ENCODE results near the gene ZNF782. TPM values are rescaled to one million over a fixed set of nuclear protein-coding genes. Genes with fewer than 3 reads are reported as not detected.
"Not testable (repeated sequence)": the region's sequence is repeated elsewhere in the genome, so short reads cannot be mapped to it uniquely, and the experiment has no call there.

Gene ZNF782
- polyA plus RNA-seq, 2 donors = 0.92 to 1.1 TPM

DNA sequence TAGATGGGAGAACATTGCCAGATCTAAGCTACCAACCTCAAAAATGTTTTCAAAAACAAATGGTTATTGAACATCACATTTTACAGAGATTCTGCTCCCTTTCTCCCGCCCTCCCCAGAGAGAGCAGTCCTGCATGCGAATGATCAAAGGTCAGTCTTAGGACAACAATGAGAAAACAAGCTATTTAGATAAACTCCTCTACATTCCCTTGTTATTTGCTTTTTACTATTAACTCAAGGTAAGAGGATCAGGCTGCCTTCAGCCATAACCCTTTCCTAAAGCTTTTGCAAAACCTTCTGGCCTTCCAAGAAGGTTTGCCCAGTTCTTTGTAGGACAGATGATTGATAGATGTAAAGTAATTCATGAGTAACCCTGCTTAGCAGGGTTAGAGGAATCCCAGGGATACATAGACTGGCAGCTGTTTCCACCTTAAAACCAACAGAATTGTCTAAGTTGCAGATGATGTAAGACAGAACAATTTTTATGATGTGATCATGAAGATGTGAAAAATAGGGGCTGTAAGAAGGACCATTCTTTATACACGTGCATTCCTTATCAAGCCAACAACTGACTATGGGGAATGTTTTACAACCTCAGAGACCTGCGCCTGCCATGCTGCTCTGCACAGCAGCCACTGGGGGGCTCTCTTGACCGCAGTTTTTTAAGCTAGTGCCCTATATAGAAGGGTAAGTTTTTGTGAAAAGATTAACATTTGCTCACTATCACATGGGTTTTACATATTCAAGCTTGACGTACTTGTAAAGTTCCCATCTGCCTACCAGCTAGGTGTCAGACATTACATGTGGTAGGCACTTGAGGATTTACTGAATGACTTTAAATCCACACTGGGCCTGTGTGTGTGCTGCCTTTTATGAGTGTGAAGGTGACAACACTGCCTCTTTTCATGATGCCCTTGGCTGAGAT, 2.3 kb upstream of the ZNF782 start:
- Histone ChIP-seq H3K4me1 (ENCODE audit: control insufficient read depth in 2 of 2, insufficient read depth in 2 of 2, low read length in 1 of 2) (peaks cover 5 to 11% of the 10 kb centered on the region in 2 donors), H3K27me3 (ENCODE audit: control insufficient read depth in 1 of 2, insufficient read depth in 2 of 2, low read length in 2 of 2) (no peaks in the 10 kb centered on the region), H3K36me3 (ENCODE audit: control insufficient read depth in 2 of 2, insufficient read depth in 2 of 2, low read length in 1 of 2) (no peaks in the 10 kb centered on the region), H3K4me3 (ENCODE audit: low read depth in 1 of 2, low read length in 2 of 2) (no peak overlapping the region), H3K9me3 (ENCODE audit: control insufficient read depth in 2 of 2, insufficient read depth in 1 of 2, low read depth in 1 of 2, low read length in 1 of 2) (no peaks in the 10 kb centered on the region), H3K27ac (ENCODE audit: low read depth in 2 of 2, low read length in 1 of 2) (no peak overlapping the region)
- 12 to 16% methylated on average over 6 of the region's 6 CpGs for WGBS, 2 donors

- Histone ChIP-seq H3K27me3 (ENCODE audit: control insufficient read depth in 1 of 2, insufficient read depth in 2 of 2, low read length in 2 of 2) (no peaks in the 10 kb centered on the region), H3K4me1 (ENCODE audit: control insufficient read depth in 2 of 2, insufficient read depth in 2 of 2, low read length in 1 of 2) (peaks cover 5 to 7% of the 10 kb centered on the region in 2 donors), H3K36me3 (ENCODE audit: control insufficient read depth in 2 of 2, insufficient read depth in 2 of 2, low read length in 1 of 2) (no peaks in the 10 kb centered on the region), H3K9me3 (ENCODE audit: control insufficient read depth in 2 of 2, insufficient read depth in 1 of 2, low read depth in 1 of 2, low read length in 1 of 2) (no peaks in the 10 kb centered on the region), H3K4me3 (ENCODE audit: low read depth in 1 of 2, low read length in 2 of 2) (peak overlapping the region; percentile 78 to 83), H3K27ac (ENCODE audit: low read depth in 2 of 2, low read length in 1 of 2) (no peak overlapping the region)
- WGBS, 2 donors = 19 to 22% methylated on average over 16 of the region's 16 CpGs
Measured at GRCh38 chr9:96854651-96855273, 448 bp upstream of the ZNF782 start.

- H3K9me3 ChIP-seq (ENCODE audit: control insufficient read depth in 2 of 2, insufficient read depth in 1 of 2, low read depth in 1 of 2, low read length in 1 of 2) = peaks cover 0 to 3% of the 10 kb centered on the region in 2 donors
- no peaks in the 10 kb centered on the region for H3K36me3 ChIP-seq (ENCODE audit: control insufficient read depth in 2 of 2, insufficient read depth in 2 of 2, low read length in 1 of 2)
- H3K4me3 ChIP-seq (ENCODE audit: low read depth in 1 of 2, low read length in 2 of 2) = no peak overlapping the region
- H3K27ac ChIP-seq (ENCODE audit: low read depth in 2 of 2, low read length in 1 of 2) = no peak overlapping the region
- peaks cover 5 to 7% of the 10 kb centered on the region in 2 donors for H3K4me1 ChIP-seq (ENCODE audit: control insufficient read depth in 2 of 2, insufficient read depth in 2 of 2, low read length in 1 of 2)
- WGBS, 2 donors = 42 to 61% methylated on average over 4 of the region's 4 CpGs
- H3K27me3 ChIP-seq (ENCODE audit: control insufficient read depth in 1 of 2, insufficient read depth in 2 of 2, low read length in 2 of 2) = no peaks in the 10 kb centered on the region
Measured at GRCh38 chr9:96852676-96853075, 1.6 kb downstream of the ZNF782 start.

- H3K9me3 ChIP-seq (ENCODE audit: control insufficient read depth in 2 of 2, insufficient read depth in 1 of 2, low read depth in 1 of 2, low read length in 1 of 2) = peaks cover 3% of the 10 kb centered on the region in 2 donors
- H3K27me3 ChIP-seq (ENCODE audit: control insufficient read depth in 1 of 2, insufficient read depth in 2 of 2, low read length in 2 of 2) = no peaks in the 10 kb centered on the region
- no peaks in the 10 kb centered on the region for H3K4me1 ChIP-seq (ENCODE audit: control insufficient read depth in 2 of 2, insufficient read depth in 2 of 2, low read length in 1 of 2)
- no peak overlapping the region for H3K27ac ChIP-seq (ENCODE audit: low read depth in 2 of 2, low read length in 1 of 2)
- WGBS, 2 donors = 72 to 89% methylated on average over 2 of the region's 2 CpGs
- no peak overlapping the region for H3K4me3 ChIP-seq (ENCODE audit: low read depth in 1 of 2, low read length in 2 of 2)
- peaks cover 0 to 3% of the 10 kb centered on the region in 2 donors for H3K36me3 ChIP-seq (ENCODE audit: control insufficient read depth in 2 of 2, insufficient read depth in 2 of 2, low read length in 1 of 2)
Measured at GRCh38 chr9:96844040-96844439, 10.3 kb downstream of the ZNF782 start.

DNA sequence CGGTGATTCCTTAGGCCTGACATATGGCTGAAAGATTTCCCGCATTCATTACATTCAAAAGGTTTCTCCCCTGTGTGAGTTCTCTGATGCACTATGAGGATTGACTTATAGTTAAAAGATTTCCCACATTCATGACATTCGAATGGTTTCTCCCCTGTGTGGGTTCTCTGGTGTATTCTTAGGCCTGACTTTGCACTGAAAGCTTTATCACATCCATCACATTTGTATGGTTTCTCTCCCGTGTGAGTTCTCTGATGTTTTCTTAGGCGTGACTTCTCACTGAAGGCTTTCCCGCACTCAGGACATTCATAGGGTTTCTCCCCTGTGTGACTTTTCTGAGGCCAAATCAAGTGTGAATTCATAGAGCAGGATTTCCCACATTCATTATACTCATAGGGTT, 35.8 kb downstream of the ZNF782 start:
- 98 to 99% methylated on average over 6 of the region's 6 CpGs for WGBS, 2 donors
- Histone ChIP-seq H3K36me3 (ENCODE audit: control insufficient read depth in 2 of 2, insufficient read depth in 2 of 2, low read length in 1 of 2) (peaks cover 2 to 9% of the 10 kb centered on the region in 2 donors), H3K4me3 (ENCODE audit: low read depth in 1 of 2, low read length in 2 of 2) (no peak overlapping the region), H3K27me3 (ENCODE audit: control insufficient read depth in 1 of 2, insufficient read depth in 2 of 2, low read length in 2 of 2) (no peaks in the 10 kb centered on the region), H3K27ac (ENCODE audit: low read depth in 2 of 2, low read length in 1 of 2) (no peak overlapping the region), H3K4me1 (ENCODE audit: control insufficient read depth in 2 of 2, insufficient read depth in 2 of 2, low read length in 1 of 2) (no peaks in the 10 kb centered on the region), H3K9me3 (ENCODE audit: control insufficient read depth in 2 of 2, insufficient read depth in 1 of 2, low read depth in 1 of 2, low read length in 1 of 2) (peaks cover 12 to 14% of the 10 kb centered on the region in 2 donors)

- peaks cover 2 to 6% of the 10 kb centered on the region in 2 donors for H3K36me3 ChIP-seq (ENCODE audit: control insufficient read depth in 2 of 2, insufficient read depth in 2 of 2, low read length in 1 of 2)
Measured at GRCh38 chr9:96817973-96818372, 36.3 kb downstream of the ZNF782 start.

GRCh38 chr9:96813607-96814006, 40.7 kb downstream of the ZNF782 start:
- Histone ChIP-seq H3K27me3 (ENCODE audit: control insufficient read depth in 1 of 2, insufficient read depth in 2 of 2, low read length in 2 of 2) (no peaks in the 10 kb centered on the region), H3K9me3 (ENCODE audit: control insufficient read depth in 2 of 2, insufficient read depth in 1 of 2, low read depth in 1 of 2, low read length in 1 of 2) (peaks cover 20% of the 10 kb centered on the region in 2 donors), H3K27ac (ENCODE audit: low read depth in 2 of 2, low read length in 1 of 2) (no peak overlapping the region), H3K4me3 (ENCODE audit: low read depth in 1 of 2, low read length in 2 of 2) (no peak overlapping the region), H3K36me3 (ENCODE audit: control insufficient read depth in 2 of 2, insufficient read depth in 2 of 2, low read length in 1 of 2) (peaks cover 0 to 4% of the 10 kb centered on the region in 2 donors), H3K4me1 (ENCODE audit: control insufficient read depth in 2 of 2, insufficient read depth in 2 of 2, low read length in 1 of 2) (no peaks in the 10 kb centered on the region)
- 95 to 100% methylated on average over 1 of the region's 1 CpG for WGBS, 2 donors

More at GRCh38 chr9:96817973-96818372, 36.3 kb downstream of the ZNF782 start:
- no peak overlapping the region for H3K27ac ChIP-seq (ENCODE audit: low read depth in 2 of 2, low read length in 1 of 2)
- no peaks in the 10 kb centered on the region for H3K4me1 ChIP-seq (ENCODE audit: control insufficient read depth in 2 of 2, insufficient read depth in 2 of 2, low read length in 1 of 2)
- H3K9me3 ChIP-seq (ENCODE audit: control insufficient read depth in 2 of 2, insufficient read depth in 1 of 2, low read depth in 1 of 2, low read length in 1 of 2) = peaks cover 12 to 14% of the 10 kb centered on the region in 2 donors
- 97 to 98% methylated on average over 2 of the region's 2 CpGs for WGBS, 2 donors
- no peaks in the 10 kb centered on the region for H3K27me3 ChIP-seq (ENCODE audit: control insufficient read depth in 1 of 2, insufficient read depth in 2 of 2, low read length in 2 of 2)
- H3K4me3 ChIP-seq (ENCODE audit: low read depth in 1 of 2, low read length in 2 of 2) = no peak overlapping the region

- not testable (repeated sequence) for H3K27ac ChIP-seq (ENCODE audit: low read depth in 2 of 2, low read length in 1 of 2); H3K4me3 ChIP-seq (ENCODE audit: low read depth in 1 of 2, low read length in 2 of 2); H3K4me1 ChIP-seq (ENCODE audit: control insufficient read depth in 2 of 2, insufficient read depth in 2 of 2, low read length in 1 of 2); H3K27me3 ChIP-seq (ENCODE audit: control insufficient read depth in 1 of 2, insufficient read depth in 2 of 2, low read length in 2 of 2)
- H3K36me3 ChIP-seq (ENCODE audit: control insufficient read depth in 2 of 2, insufficient read depth in 2 of 2, low read length in 1 of 2) = peaks cover 4 to 13% of the 10 kb centered on the region in 2 donors
- H3K9me3 ChIP-seq (ENCODE audit: control insufficient read depth in 2 of 2, insufficient read depth in 1 of 2, low read depth in 1 of 2, low read length in 1 of 2) = peaks cover 6 to 22% of the 10 kb centered on the region in 2 donors
- no CpG with 5 or more reads among the region's 2 CpGs for WGBS, 2 donors
Measured at GRCh38 chr9:96798959-96799358, 55.4 kb downstream of the ZNF782 start.

GRCh38 chr9:96784021-96784420, 70.3 kb downstream of the ZNF782 start:
- peaks cover 0 to 4% of the 10 kb centered on the region in 2 donors for H3K9me3 ChIP-seq (ENCODE audit: control insufficient read depth in 2 of 2, insufficient read depth in 1 of 2, low read depth in 1 of 2, low read length in 1 of 2)
- 95 to 97% methylated on average over 3 of the region's 3 CpGs for WGBS, 2 donors

More at GRCh38 chr9:96784021-96784420, 70.3 kb downstream of the ZNF782 start:
- no peak overlapping the region for H3K27ac ChIP-seq (ENCODE audit: low read depth in 2 of 2, low read length in 1 of 2)
- H3K4me1 ChIP-seq (ENCODE audit: control insufficient read depth in 2 of 2, insufficient read depth in 2 of 2, low read length in 1 of 2) = peaks cover 0 to 2% of the 10 kb centered on the region in 2 donors
- no peaks in the 10 kb centered on the region for H3K27me3 ChIP-seq (ENCODE audit: control insufficient read depth in 1 of 2, insufficient read depth in 2 of 2, low read length in 2 of 2)
- H3K36me3 ChIP-seq (ENCODE audit: control insufficient read depth in 2 of 2, insufficient read depth in 2 of 2, low read length in 1 of 2) = no peaks in the 10 kb centered on the region
- H3K4me3 ChIP-seq (ENCODE audit: low read depth in 1 of 2, low read length in 2 of 2) = no peak overlapping the region

Measured in esophagus (tissue), 2 donors.